GM10266 (cell line): ENCODE data around the gene SSR4.

ENCODE experiments used
- DNase-seq: peaks from one replicate; pipeline ENCODE4 v3.0.0; 2012; ENCODE audit errors: extremely low spot score
- TF ChIP-seq, protein P1 (sequence below): IDR thresholded peaks from 2 replicates; pipeline ENCODE4 v1.5.1; 2012; ENCODE audit warnings: mild to moderate bottlenecking, low read depth; ENCODE audit not compliant: control insufficient read depth, insufficient read depth; ENCODE audit errors: missing control alignments

The SSR4 gene

DNA sequence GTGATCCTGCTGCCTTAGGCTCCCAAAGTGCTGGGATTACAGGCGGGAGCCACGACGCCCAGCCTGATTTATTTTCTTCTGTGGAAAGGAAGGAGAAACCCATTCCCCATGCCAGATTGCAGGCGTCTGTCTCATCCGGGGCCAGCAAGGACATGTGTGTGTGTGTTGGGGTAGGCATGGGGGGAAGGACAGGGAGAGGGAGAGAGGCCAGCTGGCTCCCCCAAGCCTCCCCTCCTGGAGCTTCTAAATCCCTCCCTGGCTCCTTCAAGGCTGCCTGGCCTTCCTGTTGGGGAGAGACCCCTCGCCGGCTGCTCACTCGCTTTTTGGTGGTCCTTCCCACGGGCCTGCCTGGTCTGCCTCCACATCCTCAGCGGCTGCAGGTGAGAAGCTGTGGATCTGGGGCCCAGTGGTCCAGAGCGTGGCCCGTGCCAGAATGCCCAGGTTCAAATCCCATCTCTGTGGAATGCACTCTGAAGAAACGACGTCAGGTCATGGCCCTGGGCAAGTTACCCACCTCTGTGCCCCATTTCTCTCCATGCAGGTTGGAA is 31.8 kb upstream of the SSR4 start:
- DNase-seq = no peak
- TF ChIP-seq, protein P1, sequence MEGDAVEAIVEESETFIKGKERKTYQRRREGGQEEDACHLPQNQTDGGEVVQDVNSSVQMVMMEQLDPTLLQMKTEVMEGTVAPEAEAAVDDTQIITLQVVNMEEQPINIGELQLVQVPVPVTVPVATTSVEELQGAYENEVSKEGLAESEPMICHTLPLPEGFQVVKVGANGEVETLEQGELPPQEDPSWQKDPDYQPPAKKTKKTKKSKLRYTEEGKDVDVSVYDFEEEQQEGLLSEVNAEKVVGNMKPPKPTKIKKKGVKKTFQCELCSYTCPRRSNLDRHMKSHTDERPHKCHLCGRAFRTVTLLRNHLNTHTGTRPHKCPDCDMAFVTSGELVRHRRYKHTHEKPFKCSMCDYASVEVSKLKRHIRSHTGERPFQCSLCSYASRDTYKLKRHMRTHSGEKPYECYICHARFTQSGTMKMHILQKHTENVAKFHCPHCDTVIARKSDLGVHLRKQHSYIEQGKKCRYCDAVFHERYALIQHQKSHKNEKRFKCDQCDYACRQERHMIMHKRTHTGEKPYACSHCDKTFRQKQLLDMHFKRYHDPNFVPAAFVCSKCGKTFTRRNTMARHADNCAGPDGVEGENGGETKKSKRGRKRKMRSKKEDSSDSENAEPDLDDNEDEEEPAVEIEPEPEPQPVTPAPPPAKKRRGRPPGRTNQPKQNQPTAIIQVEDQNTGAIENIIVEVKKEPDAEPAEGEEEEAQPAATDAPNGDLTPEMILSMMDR = no peak

DNA sequence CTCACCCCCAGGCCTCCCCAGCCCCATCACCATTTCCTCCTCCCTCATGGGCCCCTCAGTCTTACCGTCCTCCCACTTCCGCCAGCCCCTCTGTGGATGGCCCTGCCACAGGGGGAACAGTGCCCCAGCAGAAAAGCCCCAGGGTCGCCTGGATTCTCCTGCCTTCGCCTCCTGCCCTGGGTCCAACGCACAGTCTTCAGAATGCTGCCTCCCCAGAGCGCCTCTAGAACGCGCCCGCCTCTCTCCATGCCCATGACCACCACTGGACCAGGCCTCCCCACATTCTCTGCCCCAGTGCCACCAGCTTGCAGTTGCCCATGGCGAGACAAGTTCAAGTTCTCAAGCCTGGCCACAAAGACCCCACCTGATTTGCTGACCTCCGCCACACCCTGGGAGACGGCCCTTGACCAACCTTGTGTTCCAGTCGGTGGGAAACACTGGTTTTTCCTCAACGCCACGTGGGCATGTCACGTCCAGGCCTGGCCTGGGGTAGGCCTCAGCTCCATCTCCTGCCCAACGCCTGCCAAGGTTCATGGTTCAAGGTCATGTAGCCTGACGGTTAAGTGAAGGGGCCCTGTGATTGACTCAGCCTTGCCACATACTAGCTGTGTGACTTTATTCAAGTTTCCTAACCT is 31.1 kb upstream of the SSR4 start:
- TF ChIP-seq, protein P1 = peak; percentile 4
- DNase-seq = no peak

DNA sequence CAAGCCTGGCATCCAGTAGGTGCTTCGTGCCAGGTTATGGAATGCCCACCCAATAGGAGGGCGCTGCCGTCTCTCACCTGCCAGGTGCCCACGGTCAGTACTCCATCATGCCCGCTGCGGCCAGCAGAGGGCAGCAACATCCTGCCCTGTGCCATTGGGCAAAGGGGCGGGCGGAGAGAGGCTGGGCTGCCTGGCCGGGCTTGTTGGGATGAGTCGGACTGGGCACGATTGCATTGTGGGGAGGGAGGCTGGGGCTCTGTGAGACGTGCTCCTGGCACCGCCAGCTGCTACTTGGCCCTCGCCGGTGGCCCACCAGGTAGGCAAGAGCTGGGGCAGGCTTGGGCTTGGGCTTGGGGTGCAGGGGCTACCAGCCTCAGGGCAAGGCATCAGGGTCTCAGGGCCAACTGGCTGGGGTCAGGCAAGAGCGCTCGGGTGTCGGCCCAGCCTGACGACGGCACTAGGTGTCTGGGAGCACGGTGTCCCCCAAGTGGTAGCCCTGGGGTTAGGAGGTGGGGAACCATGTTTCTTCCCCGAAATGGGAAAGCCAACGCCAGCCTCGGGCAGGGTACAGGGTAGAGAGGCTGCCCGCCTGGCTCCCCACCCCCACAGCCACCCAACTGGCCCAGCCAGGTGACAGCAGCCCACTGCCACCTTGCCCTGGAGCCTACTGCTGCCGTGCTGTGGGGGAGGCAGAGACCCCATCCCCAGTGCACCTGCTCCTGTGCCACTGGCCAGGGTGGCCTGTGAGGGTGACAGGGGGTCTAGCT is 30.3 kb upstream of the SSR4 start, which contains the start of gene PLXNB3:
Gene PLXNB3, plus strand, starts transcription at position 261 of the 767 bp plus-strand sequence. CDS start 1,287 bp downstream, outside the sequence.
- TF ChIP-seq, protein P1 = peak; percentile 80
- peak; percentile 72 for DNase-seq

DNA sequence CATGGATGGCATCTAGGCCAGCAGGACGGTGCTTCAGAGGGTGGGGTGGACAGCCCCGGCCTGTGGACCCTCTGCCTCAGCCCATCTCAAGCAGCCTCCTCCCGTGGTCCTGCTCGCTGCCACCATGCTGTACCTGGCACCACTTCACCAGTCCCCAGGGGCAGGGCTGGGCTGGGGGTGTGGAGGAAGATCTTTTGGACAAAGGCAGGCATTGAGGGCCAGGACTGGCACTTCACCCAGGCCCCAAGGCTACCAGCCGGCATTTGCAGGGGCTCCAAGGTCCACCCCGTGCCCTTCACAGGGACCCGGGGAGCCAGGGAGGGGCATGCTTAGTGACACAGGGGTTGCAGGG is 29.7 kb upstream of the SSR4 start:
- DNase-seq = no peak
- TF ChIP-seq, protein P1 = no peak

DNA sequence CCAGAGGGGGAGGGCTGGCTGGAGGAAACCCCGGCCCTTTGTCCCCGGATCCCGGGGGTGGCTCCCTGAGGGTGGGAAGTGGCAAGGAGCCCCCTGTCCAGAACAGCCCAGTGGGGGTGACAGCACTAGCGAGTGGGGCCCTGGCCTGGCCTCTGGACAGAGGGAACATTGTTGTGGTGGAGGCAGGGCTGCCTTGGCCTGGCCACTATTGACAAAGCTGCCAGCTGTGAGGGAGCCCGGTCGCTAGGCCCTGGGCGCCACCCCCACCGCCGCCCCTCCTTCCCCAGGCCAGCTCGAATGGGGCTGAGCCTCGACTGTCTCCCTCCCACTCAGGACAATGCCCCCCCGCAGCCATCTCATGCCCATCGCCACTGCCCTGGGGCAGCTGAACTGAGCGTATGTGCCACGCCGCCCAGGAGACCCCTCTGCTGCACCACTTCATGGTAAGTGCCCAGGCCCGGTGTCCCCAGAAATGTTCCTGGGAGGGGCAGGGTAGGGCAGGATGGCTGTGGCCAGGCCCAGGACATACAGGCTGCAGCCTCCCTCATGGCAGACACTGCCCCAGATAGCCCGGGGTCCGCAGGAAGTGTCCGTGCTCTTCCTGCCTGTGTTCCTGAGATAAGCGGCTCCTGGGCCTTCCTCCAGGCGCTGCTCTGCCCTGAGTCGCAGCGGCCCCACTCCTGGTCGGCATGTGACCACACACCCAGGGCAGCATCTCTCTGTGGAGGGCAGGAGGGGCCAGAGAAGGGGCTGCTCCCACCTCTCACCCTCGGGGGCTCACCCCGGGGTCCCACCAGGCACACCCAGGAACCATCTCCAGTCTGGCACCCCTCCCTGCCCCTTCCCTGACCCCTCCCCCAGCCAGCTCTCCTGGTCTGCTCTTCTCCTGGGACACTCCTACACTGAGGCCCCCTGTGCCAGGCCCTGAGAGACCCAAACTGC is 29.1 kb upstream of the SSR4 start:
- no peak for DNase-seq

DNA sequence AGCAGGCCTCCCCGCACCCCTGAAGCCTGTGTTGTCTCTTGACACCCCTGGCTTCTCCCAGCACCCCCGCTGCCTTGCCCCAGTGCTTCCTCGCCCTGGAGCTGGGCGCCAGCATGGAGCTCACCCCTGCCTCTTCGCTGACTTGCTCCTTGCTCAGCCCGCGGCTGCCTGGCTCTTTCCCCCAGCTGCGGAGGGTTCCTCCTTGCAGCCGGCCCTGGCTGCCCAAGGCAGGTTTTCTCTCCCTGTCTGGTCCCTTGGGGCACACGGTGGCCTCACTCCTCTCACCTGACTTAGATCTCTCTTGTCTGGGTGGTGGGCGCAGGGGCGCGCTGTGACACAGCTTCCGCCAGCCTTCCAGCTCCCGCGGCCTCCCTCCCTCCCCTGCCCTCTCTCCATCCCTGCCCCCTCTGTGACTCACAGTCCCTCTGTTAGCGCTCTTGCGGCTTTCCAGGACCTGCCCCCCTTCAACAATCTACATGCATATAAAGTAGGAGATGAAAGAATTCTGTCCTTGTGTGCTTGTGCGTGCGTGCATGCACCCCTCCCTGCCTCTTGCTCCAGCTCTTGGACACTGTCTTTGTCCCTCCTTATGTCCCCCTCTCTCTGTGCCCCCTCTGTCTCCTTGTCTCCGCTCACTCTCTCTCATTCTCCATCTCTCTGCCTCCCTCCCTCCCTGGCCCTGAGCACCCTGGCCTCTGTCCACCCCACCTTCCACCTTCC is 28.2 kb upstream of the SSR4 start:
- no peak for DNase-seq
- TF ChIP-seq, protein P1 = no peak

More for the DNA sequence above, 29.1 kb upstream of the SSR4 start:
- TF ChIP-seq, protein P1 = no peak
